PC-3 (cell line): Measurements from ENCODE around the gene MDC1.

ENCODE experiments used
- EZH2 ChIP-seq: fragments of 300-600 bp; sonication (generic); IDR thresholded peaks from one replicate; pipeline ENCODE4 v1.6.1; 2017; ENCODE audit warnings: antibody characterized with exemption, mild to moderate bottlenecking, low read length; ENCODE audit not compliant: unreplicated experiment
- EZH2phosphoT487 ChIP-seq: fragments of 300-600 bp; sonication (generic); IDR thresholded peaks from 2 replicates; pipeline ENCODE4 v1.6.1; 2018; ENCODE audit warnings: mild to moderate bottlenecking, antibody characterized with exemption, low read length, borderline replicate concordance
- TF ChIP-seq, protein P1 (sequence below): fragments of 300-600 bp; sonication (generic); conservative IDR thresholded peaks from 2 replicates; pipeline ENCODE4 v1.5.1; 2017; ENCODE audit warnings: antibody characterized with exemption, low read depth, mild to moderate bottlenecking, low read length

GRCh38 chr6:30711758-30712380 is 5.2 kb downstream of the MDC1 start:
- TF ChIP-seq, protein P1, sequence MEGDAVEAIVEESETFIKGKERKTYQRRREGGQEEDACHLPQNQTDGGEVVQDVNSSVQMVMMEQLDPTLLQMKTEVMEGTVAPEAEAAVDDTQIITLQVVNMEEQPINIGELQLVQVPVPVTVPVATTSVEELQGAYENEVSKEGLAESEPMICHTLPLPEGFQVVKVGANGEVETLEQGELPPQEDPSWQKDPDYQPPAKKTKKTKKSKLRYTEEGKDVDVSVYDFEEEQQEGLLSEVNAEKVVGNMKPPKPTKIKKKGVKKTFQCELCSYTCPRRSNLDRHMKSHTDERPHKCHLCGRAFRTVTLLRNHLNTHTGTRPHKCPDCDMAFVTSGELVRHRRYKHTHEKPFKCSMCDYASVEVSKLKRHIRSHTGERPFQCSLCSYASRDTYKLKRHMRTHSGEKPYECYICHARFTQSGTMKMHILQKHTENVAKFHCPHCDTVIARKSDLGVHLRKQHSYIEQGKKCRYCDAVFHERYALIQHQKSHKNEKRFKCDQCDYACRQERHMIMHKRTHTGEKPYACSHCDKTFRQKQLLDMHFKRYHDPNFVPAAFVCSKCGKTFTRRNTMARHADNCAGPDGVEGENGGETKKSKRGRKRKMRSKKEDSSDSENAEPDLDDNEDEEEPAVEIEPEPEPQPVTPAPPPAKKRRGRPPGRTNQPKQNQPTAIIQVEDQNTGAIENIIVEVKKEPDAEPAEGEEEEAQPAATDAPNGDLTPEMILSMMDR = no peak
- TF ChIP-seq EZH2 (no peak), EZH2phosphoT487 (no peak)
